ENCODE data around the gene VAMP2.
A peak's percentile ranks its signal among the peaks of the same experiment; 100 is the strongest.

The VAMP2 gene

DNA sequence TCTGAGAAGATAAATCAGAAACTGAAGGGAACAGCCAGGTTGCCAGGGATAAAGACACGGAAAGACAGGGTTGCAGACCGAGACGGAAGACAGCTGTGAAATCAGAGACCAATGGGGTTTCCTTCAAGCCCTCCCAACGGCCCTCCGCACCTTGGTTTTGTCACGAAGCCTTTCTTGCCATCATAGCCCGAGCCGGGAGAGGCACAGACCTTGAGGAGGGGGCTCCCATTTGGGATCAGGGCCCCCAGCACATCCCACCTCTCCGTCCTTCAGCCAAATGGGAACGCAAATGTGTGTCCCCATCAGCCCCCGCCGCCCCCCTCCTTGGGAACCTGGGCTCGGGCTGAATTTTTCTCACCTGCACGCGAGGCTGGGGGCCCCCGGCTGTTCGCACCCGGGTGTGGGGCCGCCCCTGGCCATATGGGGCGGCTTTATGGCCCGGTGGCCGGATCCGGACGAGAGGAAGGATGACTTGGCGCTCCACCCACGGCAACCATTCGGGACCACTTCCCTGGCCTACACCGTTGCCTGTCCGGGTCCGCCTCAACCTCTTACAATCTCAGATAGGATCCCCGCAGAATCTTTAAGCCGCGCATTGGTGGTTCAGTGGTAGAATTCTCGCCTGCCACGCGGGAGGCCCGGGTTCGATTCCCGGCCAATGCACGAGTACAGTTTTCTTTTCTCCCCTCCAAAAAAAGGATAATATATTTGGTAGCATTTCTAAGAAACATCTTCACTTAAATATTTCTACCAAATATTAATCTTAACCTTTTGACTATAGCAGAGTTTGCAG lies 37.4 kb downstream of the VAMP2 start (continued):
- TF ChIP-seq ZNF221 (tag by site-specific recombination; IDR thresholded peaks at IDR 0.05; ENCODE audit: borderline replicate concordance) (peak; percentile 84), ZNF670 (tag by site-specific recombination; IDR thresholded peaks at IDR 0.05; ENCODE audit: low read depth) (no peak), MYNN (tag by site-specific recombination; IDR thresholded peaks at IDR 0.05; ENCODE audit: borderline replicate concordance) (no peak), YY1 (tag by site-specific recombination; IDR thresholded peaks at IDR 0.05) (peak; percentile 61), ZNF10 (tag by site-specific recombination; IDR thresholded peaks at IDR 0.05) (peak; percentile 50; the same call in 1 of the 2 replicates), OVOL3 (tag by site-specific recombination; IDR thresholded peaks at IDR 0.05) (peak; percentile 59; the same call in 1 of the 2 replicates), ZNF112 (tag by site-specific recombination; IDR thresholded peaks at IDR 0.05) (no peak), SETDB1 (IDR thresholded peaks at IDR 0.05; ENCODE audit: insufficient read length, low read length) (no peak), KLF8 (tag by site-specific recombination; IDR thresholded peaks at IDR 0.05) (peak; percentile 68; the same call in 1 of the 2 replicates), ZSCAN30 (tag by site-specific recombination; IDR thresholded peaks at IDR 0.05) (peak; percentile 90), GLI4 (tag by site-specific recombination; IDR thresholded peaks at IDR 0.05) (0 out of 2 replicates have a peak, but pooled peaks have one; percentile 40), ZNF202 (tag by site-specific recombination; IDR thresholded peaks at IDR 0.05; ENCODE audit: borderline replicate concordance) (no peak), ZBTB7A (tag by site-specific recombination; IDR thresholded peaks at IDR 0.05; ENCODE audit: low read depth) (no peak; the same call in 1 of the 2 replicates), KLF1 (tag by site-specific recombination; IDR thresholded peaks at IDR 0.05) (0 out of 2 replicates have a peak, but pooled peaks have one; percentile 28), ZNF776 (tag by site-specific recombination; IDR thresholded peaks at IDR 0.05; ENCODE audit: borderline replicate concordance) (no peak), ZNF701 (tag by site-specific recombination; IDR thresholded peaks at IDR 0.05) (no peak), ZNF184 (tag by site-specific recombination; IDR thresholded peaks at IDR 0.05) (peak; percentile 70), GFI1B (tag by site-specific recombination; IDR thresholded peaks at IDR 0.05) (no peak), ZNF138 (tag by site-specific recombination; IDR thresholded peaks at IDR 0.05; ENCODE audit: borderline replicate concordance) (no peak), ZNF239 (tag by site-specific recombination; IDR thresholded peaks at IDR 0.05) (0 out of 2 replicates have a peak, but pooled peaks have one; percentile 12), ZNF341 (tag by site-specific recombination; IDR thresholded peaks at IDR 0.05; ENCODE audit: low read depth) (0 out of 2 replicates have a peak, but pooled peaks have one; percentile 8), ZNF791 (tag by site-specific recombination; IDR thresholded peaks at IDR 0.05) (no peak), ZNF426 (tag by site-specific recombination; IDR thresholded peaks at IDR 0.05) (no peak), ZNF155 (tag by site-specific recombination; IDR thresholded peaks at IDR 0.05) (no peak)
- TF ChIP-seq, protein P1, sequence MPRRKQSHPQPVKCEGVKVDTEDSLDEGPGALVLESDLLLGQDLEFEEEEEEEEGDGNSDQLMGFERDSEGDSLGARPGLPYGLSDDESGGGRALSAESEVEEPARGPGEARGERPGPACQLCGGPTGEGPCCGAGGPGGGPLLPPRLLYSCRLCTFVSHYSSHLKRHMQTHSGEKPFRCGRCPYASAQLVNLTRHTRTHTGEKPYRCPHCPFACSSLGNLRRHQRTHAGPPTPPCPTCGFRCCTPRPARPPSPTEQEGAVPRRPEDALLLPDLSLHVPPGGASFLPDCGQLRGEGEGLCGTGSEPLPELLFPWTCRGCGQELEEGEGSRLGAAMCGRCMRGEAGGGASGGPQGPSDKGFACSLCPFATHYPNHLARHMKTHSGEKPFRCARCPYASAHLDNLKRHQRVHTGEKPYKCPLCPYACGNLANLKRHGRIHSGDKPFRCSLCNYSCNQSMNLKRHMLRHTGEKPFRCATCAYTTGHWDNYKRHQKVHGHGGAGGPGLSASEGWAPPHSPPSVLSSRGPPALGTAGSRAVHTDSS (tag by site-specific recombination; IDR thresholded peaks at IDR 0.05) = 0 out of 2 replicates have a peak, but pooled peaks have one; percentile 35
- TF ChIP-seq, protein P2, sequence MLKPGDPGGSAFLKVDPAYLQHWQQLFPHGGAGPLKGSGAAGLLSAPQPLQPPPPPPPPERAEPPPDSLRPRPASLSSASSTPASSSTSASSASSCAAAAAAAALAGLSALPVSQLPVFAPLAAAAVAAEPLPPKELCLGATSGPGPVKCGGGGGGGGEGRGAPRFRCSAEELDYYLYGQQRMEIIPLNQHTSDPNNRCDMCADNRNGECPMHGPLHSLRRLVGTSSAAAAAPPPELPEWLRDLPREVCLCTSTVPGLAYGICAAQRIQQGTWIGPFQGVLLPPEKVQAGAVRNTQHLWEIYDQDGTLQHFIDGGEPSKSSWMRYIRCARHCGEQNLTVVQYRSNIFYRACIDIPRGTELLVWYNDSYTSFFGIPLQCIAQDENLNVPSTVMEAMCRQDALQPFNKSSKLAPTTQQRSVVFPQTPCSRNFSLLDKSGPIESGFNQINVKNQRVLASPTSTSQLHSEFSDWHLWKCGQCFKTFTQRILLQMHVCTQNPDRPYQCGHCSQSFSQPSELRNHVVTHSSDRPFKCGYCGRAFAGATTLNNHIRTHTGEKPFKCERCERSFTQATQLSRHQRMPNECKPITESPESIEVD (tag by site-specific recombination; IDR thresholded peaks at IDR 0.05) = no peak
- TF ChIP-seq, protein P3, sequence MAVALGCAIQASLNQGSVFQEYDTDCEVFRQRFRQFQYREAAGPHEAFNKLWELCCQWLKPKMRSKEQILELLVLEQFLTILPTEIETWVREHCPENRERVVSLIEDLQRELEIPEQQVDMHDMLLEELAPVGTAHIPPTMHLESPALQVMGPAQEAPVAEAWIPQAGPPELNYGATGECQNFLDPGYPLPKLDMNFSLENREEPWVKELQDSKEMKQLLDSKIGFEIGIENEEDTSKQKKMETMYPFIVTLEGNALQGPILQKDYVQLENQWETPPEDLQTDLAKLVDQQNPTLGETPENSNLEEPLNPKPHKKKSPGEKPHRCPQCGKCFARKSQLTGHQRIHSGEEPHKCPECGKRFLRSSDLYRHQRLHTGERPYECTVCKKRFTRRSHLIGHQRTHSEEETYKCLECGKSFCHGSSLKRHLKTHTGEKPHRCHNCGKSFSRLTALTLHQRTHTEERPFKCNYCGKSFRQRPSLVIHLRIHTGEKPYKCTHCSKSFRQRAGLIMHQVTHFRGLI (tag by site-specific recombination; IDR thresholded peaks at IDR 0.05) = peak; percentile 65; the same call in 1 of the 2 replicates
- TF ChIP-seq, protein P4, sequence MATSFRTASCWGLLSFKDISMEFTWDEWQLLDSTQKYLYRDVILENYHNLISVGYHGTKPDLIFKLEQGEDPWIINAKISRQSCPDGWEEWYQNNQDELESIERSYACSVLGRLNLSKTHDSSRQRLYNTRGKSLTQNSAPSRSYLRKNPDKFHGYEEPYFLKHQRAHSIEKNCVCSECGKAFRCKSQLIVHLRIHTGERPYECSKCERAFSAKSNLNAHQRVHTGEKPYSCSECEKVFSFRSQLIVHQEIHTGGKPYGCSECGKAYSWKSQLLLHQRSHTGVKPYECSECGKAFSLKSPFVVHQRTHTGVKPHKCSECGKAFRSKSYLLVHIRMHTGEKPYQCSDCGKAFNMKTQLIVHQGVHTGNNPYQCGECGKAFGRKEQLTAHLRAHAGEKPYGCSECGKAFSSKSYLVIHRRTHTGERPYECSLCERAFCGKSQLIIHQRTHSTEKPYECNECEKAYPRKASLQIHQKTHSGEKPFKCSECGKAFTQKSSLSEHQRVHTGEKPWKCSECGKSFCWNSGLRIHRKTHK (tag by site-specific recombination; IDR thresholded peaks at IDR 0.05) = no peak
- TF ChIP-seq, protein P5, sequence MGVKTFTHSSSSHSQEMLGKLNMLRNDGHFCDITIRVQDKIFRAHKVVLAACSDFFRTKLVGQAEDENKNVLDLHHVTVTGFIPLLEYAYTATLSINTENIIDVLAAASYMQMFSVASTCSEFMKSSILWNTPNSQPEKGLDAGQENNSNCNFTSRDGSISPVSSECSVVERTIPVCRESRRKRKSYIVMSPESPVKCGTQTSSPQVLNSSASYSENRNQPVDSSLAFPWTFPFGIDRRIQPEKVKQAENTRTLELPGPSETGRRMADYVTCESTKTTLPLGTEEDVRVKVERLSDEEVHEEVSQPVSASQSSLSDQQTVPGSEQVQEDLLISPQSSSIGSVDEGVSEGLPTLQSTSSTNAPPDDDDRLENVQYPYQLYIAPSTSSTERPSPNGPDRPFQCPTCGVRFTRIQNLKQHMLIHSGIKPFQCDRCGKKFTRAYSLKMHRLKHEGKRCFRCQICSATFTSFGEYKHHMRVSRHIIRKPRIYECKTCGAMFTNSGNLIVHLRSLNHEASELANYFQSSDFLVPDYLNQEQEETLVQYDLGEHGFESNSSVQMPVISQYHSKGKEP (tag by site-specific recombination; IDR thresholded peaks at IDR 0.05) = peak; percentile 79
- TF ChIP-seq, protein P6, sequence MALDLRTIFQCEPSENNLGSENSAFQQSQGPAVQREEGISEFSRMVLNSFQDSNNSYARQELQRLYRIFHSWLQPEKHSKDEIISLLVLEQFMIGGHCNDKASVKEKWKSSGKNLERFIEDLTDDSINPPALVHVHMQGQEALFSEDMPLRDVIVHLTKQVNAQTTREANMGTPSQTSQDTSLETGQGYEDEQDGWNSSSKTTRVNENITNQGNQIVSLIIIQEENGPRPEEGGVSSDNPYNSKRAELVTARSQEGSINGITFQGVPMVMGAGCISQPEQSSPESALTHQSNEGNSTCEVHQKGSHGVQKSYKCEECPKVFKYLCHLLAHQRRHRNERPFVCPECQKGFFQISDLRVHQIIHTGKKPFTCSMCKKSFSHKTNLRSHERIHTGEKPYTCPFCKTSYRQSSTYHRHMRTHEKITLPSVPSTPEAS (tag by site-specific recombination; IDR thresholded peaks at IDR 0.05) = no peak

All from HEK293 (cell line).